C4-2B (cell line): Measurements from ENCODE around the gene PRR16.

Experiments
- ZFX ChIP-seq: fragments of 450-650 bp; IDR thresholded peaks from 2 replicates; pipeline ENCODE4 v1.6.1; 2017
- TF ChIP-seq, protein P1 (sequence below): fragments of 450-650 bp; conservative IDR thresholded peaks from 2 replicates; pipeline ENCODE4 v1.5.1; 2017; ENCODE audit warnings: mild to moderate bottlenecking

DNA sequence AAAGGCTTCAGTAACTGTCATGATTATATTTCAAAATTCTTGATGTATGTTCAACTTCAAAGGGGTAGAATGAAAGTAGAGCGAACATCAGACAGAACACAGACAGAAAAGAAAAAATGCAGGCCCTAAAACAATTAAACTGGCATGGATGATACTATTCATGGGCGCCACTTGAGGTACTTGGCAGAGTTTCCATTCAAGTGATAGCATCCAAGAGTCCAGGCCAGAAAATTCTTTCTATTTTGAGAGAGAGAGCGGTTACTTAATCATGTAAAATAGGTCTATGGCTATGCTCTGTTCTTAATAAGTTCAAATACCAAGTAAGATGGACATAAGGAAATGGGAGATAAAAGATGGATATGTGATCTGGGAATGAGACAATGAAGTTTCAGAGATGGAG, 21.4 kb upstream of the PRR16 start:
- TF ChIP-seq, protein P1, sequence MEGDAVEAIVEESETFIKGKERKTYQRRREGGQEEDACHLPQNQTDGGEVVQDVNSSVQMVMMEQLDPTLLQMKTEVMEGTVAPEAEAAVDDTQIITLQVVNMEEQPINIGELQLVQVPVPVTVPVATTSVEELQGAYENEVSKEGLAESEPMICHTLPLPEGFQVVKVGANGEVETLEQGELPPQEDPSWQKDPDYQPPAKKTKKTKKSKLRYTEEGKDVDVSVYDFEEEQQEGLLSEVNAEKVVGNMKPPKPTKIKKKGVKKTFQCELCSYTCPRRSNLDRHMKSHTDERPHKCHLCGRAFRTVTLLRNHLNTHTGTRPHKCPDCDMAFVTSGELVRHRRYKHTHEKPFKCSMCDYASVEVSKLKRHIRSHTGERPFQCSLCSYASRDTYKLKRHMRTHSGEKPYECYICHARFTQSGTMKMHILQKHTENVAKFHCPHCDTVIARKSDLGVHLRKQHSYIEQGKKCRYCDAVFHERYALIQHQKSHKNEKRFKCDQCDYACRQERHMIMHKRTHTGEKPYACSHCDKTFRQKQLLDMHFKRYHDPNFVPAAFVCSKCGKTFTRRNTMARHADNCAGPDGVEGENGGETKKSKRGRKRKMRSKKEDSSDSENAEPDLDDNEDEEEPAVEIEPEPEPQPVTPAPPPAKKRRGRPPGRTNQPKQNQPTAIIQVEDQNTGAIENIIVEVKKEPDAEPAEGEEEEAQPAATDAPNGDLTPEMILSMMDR, result no peak
- no peak for TF ChIP-seq ZFX
